ENCODE results near the gene SPHK2. TPM values are rescaled to one million over a fixed set of nuclear protein-coding genes. Genes with fewer than 3 reads are reported as not detected.
"Not testable (repeated sequence)": the region's sequence is repeated elsewhere in the genome, so short reads cannot be mapped to it uniquely, and the experiment has no call there.

Gene SPHK2
- total RNA-seq, 4 donors from 2014 or later = 7.0 to 10.9 (median 9.7) TPM

DNA sequence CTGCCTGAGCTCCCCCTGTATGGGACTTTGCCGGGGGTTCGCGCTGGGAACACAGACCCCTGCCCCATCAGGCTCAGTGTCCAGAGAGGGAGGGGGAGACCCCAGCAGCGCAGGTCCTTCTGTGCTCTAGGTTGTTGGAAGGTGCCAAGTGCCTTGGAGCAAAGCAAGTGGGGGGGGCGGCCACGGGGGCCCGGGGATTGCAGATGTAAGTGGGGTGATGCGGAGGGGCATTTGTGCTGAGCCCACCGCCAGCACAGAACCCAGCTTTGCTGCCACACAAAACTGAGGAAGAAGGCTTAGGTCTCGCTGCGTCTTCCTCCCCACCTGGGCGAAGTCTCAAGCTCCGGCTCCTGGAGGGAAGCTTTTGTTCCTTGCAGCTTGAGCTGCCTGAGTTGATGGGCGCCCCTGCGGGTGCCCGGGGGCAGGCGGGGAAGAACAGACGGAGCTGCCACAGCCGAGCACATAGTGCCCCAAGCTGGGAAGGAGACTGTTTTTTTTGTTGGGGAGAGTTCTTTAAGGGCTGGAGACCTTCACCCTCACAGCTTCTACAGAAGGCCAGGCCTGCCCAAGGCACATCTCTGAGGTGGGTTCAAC is 55.0 kb downstream of the SPHK2 start:
- Histone ChIP-seq H3K27ac (no peak overlapping the region), H3K4me3 (no peak overlapping the region), H3K27me3 (no peaks in the 10 kb centered on the region), H3K4me1 (peaks cover 0 to 30% (median 8%) of the 10 kb centered on the region in 3 donors), H3K36me3 (no peaks in the 10 kb centered on the region), H3K9me3 (no peaks in the 10 kb centered on the region)
- TF ChIP-seq CTCF (IDR thresholded peaks at IDR 0.05) (no peak), POLR2A (IDR thresholded peaks at IDR 0.05) (no peak)
- 60 to 93% methylated on average over 1 to 5 of the region's 19 CpGs for WGBS, 2 donors
- no peak for DNase-seq
- intact Hi-C loops (cut with DNase I) = no loop called here

GRCh38 chr19:48674921-48675824 is 55.9 kb downstream of the SPHK2 start:
- H3K4me1 ChIP-seq = peaks cover 0 to 30% (median 8%) of the 10 kb centered on the region in 3 donors
- 44 to 72% methylated on average over 9 to 16 of the region's 28 CpGs for WGBS, 2 donors
- no peaks in the 10 kb centered on the region for H3K9me3 ChIP-seq
- H3K36me3 ChIP-seq = no peaks in the 10 kb centered on the region
- H3K4me3 ChIP-seq = no peak overlapping the region
- peak; percentile 13 for DNase-seq
- peak; percentile 64 to 90 (median 88) for TF ChIP-seq CTCF (IDR thresholded peaks at IDR 0.05)
- no peak for TF ChIP-seq POLR2A (IDR thresholded peaks at IDR 0.05)
- intact Hi-C loops (cut with DNase I) = no loop called here
- H3K27ac ChIP-seq = peak overlapping the region in 1 of 4 donors; percentile 74
- no peaks in the 10 kb centered on the region for H3K27me3 ChIP-seq

DNA sequence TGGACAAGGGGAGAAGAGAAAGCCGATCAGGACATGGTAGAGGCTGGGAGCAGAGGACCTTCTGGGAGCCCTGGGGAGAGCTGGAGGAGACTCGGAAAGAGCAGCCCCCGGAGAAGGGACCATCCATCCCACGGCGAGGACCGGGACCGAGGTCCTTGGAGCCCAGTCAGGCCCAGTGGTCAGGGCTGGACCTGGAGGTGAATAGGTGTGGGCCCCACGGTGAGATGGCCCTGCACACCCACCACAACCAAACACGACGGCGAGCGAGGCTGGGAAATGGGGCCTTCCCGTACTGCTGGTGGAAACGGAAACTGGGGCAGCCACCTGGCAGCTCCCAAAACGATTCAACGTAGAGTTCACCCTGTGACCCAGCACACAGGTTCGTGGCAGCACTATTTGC is 57.2 kb downstream of the SPHK2 start:
- no peaks in the 10 kb centered on the region for H3K9me3 ChIP-seq
- no peak overlapping the region for H3K4me3 ChIP-seq
- peak overlapping the region; percentile 54 to 74 (median 60) for H3K27ac ChIP-seq
- no peak for DNase-seq
- TF ChIP-seq CTCF (IDR thresholded peaks at IDR 0.05) = no peak
- no peak for TF ChIP-seq POLR2A (IDR thresholded peaks at IDR 0.05)
- WGBS, 2 donors = 83 to 85% methylated on average over 12 to 15 of the region's 17 CpGs
- intact Hi-C loops (cut with DNase I) = no loop called here
- H3K36me3 ChIP-seq = no peaks in the 10 kb centered on the region
- peaks cover 0 to 30% (median 8%) of the 10 kb centered on the region in 3 donors for H3K4me1 ChIP-seq
- no peaks in the 10 kb centered on the region for H3K27me3 ChIP-seq

- H3K36me3 ChIP-seq = no peaks in the 10 kb centered on the region
- no peaks in the 10 kb centered on the region for H3K9me3 ChIP-seq
- DNase-seq = no peak
- TF ChIP-seq POLR2A (IDR thresholded peaks at IDR 0.05) (no peak), CTCF (IDR thresholded peaks at IDR 0.05) (no peak)
- H3K4me3 ChIP-seq = no peak overlapping the region
- intact Hi-C loops (cut with DNase I) = no loop called here
- WGBS, 2 donors = 69 to 74% methylated on average over 12 to 13 of the region's 13 CpGs
- H3K4me1 ChIP-seq = peaks cover 0 to 30% (median 8%) of the 10 kb centered on the region in 3 donors
- H3K27ac ChIP-seq = peak overlapping the region; percentile 54 to 74 (median 67)
- no peaks in the 10 kb centered on the region for H3K27me3 ChIP-seq
Observed at GRCh38 chr19:48676887-48677286, 57.6 kb downstream of the SPHK2 start.

DNA sequence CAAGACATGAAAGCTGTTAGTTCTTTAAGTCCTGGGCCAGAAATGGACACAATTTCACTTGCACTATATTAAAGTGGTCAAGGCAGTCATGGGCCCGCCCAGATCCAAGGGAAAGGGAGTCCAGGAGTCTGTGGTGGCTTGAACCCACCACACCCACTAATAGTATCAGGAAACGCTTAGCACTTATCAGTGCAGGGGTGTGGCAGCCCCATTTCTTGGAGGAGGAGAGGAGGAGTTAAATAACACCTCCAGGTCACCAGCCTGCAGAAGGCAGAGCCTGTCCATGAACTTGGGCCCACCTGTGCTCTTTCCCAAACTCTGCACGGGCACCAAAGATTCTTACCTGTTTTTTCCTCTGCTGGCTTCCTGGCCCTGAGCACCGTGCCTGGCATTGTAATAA is 58.9 kb downstream of the SPHK2 start:
- peak overlapping the region in 3 of 4 donors; percentile 34 to 74 (median 41) for H3K27ac ChIP-seq
- no peak for DNase-seq

GRCh38 chr19:48680006-48680405 is 60.7 kb downstream of the SPHK2 start:
- H3K27me3 ChIP-seq; intact Hi-C loops (cut with DNase I): not testable (repeated sequence)

More for the DNA sequence above, 58.9 kb downstream of the SPHK2 start:
- intact Hi-C loops (cut with DNase I) = no loop called here
- Histone ChIP-seq H3K9me3 (no peaks in the 10 kb centered on the region), H3K27me3 (no peaks in the 10 kb centered on the region), H3K4me1 (peaks cover 0 to 30% (median 8%) of the 10 kb centered on the region in 3 donors), H3K4me3 (no peak overlapping the region), H3K36me3 (no peaks in the 10 kb centered on the region)
- TF ChIP-seq CTCF (IDR thresholded peaks at IDR 0.05) (no peak), POLR2A (IDR thresholded peaks at IDR 0.05) (no peak)
- 49 to 73% methylated on average over 3 to 4 of the region's 4 CpGs for WGBS, 2 donors

More at GRCh38 chr19:48680006-48680405, 60.7 kb downstream of the SPHK2 start:
- not testable (repeated sequence) for H3K27ac ChIP-seq, H3K36me3 ChIP-seq, H3K4me3 ChIP-seq, H3K9me3 ChIP-seq, DNase-seq
- peaks cover 0 to 39% (median 10%) of the 10 kb centered on the region in 3 donors for H3K4me1 ChIP-seq
- WGBS, 2 donors = 85 to 95% methylated on average over 4 to 9 of the region's 19 CpGs
